Retinal pigment epithelial cell (primary cell): ENCODE measurements around the gene PTPRN2.

ENCODE experiments used
- DNase-seq: peaks from one replicate; pipeline ENCODE4 v3.0.0-alpha.2; 2010; ENCODE audit warnings: low read depth
- H3K4me3 ChIP-seq: 2 replicates; pipeline ENCODE4 v1.5.1; 2011; ENCODE audit warnings: mild to moderate bottlenecking, low read length, control low read depth, moderate library complexity
- TF ChIP-seq, protein P1 (sequence below): conservative IDR thresholded peaks from 2 replicates; pipeline ENCODE4 v1.5.1; 2011; ENCODE audit warnings: low read depth, low read length, control low read depth, inconsistent platforms

Gene PTPRN2

DNA sequence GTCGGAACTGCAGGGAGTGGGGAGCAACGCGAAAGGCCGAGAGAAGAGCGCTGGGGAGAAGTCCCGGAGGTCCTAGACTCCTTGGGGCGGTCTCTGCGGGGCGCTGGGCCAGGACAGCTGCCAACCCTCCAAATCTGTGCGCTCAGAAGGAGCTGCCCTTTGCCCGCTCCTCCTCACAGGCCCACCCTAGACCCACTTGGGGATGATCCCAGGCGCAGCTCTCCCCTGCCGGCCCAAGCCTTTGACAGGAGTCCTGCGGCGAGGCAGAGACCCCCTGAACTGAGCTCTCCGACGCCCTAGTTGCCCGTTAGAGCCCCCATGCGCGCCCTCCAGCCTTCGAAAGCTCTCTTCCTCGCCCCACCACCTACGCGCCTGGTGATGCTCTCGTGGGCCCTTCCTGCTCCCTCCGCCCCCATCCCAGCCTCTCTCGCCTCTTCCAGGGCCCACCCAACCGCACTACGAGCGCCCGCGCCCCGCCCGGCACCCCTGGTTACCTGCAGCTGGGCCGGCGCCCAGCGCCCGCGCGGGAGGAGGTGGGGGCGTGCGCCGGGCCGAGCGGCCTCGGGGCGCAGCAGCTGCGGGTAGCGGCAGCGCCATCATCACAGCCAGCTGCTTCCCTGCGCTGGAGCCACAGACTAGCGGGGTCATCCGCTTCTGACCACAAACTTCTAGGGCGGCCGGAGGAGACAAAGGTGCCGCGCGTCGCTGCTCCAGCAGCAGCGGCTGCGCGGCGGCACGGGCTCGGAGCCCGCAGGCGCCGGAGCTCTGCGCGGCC is 897.4 kb downstream of the PTPRN2 start:
- no peak overlapping the region for H3K4me3 ChIP-seq
- TF ChIP-seq, protein P1, sequence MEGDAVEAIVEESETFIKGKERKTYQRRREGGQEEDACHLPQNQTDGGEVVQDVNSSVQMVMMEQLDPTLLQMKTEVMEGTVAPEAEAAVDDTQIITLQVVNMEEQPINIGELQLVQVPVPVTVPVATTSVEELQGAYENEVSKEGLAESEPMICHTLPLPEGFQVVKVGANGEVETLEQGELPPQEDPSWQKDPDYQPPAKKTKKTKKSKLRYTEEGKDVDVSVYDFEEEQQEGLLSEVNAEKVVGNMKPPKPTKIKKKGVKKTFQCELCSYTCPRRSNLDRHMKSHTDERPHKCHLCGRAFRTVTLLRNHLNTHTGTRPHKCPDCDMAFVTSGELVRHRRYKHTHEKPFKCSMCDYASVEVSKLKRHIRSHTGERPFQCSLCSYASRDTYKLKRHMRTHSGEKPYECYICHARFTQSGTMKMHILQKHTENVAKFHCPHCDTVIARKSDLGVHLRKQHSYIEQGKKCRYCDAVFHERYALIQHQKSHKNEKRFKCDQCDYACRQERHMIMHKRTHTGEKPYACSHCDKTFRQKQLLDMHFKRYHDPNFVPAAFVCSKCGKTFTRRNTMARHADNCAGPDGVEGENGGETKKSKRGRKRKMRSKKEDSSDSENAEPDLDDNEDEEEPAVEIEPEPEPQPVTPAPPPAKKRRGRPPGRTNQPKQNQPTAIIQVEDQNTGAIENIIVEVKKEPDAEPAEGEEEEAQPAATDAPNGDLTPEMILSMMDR = no peak
- no peak for DNase-seq

DNA sequence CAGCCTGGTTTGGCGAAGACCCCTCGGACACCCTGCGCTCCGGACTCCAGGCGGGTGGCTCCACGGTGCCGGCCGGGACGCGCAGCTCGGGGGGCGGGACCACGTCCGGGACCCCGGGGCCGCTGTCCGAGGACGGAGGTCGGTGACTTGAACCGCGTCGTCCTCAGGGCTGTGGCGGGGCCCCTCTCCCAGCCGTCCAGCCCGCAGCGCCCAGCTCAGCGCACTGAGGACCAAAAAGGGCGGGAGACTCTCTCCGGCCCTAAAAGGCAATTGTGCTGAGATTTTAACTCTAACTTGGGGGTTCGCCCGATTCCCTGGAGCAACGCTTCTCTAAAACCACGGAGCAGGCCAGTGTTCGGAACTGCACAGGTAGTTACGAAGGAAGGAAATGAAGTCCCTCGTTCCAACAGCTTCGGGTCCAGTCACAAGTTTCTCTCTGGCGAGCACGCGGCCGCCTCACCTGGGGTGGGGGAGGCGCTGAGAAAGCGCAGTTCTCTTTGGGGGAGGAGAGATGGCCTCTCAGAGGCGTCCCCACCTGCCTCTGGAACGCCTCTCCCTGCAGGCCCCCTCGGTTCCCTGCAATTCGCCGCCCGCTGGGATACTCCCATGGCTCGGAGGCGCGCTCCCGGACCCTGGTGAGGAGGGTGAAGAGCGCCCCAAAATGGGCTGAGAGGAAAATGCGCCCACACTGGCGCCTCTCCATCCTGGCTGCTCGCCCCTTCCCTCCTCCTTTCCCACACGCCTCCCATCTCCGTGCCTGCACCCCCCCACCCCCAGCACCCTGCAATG is 898.2 kb downstream of the PTPRN2 start:
- H3K4me3 ChIP-seq = no peak overlapping the region
- no peak for DNase-seq
- TF ChIP-seq, protein P1 = no peak

DNA sequence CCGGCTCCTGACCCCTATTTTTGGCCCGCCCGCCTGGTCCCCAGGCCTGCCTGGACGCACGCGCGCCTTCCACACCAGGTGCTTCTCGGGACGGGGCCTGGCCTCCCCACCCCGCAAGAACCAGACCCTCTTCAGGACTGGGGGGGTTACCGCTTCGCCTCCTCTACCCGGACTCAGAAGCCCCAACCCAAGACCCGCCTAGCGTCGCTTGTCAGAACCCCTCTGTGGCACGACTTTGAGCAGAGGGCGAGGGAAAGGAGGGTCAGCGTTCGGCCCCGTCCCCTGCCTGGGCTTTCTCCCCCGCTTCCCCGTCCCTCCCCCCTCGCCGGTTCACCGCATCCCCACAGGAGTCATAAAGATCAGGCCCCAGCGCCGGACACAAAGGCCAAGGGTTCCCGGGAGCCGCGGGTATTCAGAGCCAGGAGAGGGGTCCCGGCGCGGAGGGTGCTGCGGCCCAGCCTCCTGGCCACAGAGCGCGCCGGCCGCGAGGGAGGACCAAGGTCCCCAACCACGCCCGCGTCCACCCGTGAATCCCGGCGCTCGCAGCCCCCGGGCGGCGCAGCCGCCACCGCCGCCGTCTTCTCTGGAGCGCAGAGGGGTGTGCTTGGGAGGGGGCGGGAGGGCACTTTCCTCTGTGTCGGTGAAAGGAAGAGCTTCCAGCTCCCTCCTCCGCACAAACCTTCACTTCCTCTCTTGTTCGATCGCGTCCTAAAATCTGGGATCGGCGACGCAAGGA is 898.9 kb downstream of the PTPRN2 start:
- no peak overlapping the region for H3K4me3 ChIP-seq
- no peak for DNase-seq
- TF ChIP-seq, protein P1 = no peak

DNA sequence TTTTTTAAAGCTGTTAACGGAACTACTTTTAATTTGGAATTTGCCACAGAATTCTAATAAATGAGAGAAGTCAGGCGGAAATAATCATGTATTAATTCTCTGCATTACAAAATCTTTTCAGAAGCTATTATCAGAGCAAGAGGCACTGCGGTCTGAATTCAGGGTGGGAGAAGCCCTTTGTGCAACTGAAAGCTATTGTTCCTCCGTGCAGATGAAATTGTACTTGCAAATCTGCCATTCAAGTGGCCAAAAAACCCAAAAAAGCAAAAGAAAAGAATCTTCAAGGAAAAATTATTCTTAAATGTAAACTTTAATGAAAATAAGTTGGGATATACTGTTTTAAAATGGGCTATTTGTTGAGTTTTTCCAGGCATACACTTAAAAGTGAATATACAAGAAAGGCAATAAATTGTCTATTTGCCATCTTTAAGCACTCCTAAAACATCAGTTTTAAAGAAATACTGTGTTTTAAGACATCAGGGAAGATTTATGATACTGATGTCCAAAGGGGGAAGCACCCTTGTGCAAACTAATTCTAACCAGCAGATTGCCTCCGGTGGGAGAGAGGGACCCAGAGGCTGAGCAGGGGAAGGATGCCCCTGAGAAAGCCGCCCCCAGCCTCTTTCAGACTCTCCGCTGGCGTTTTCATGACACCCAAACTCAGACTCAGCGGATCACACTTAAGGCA is 899.6 kb downstream of the PTPRN2 start:
- TF ChIP-seq, protein P1 = no peak
- no peak overlapping the region for H3K4me3 ChIP-seq
- no peak for DNase-seq

DNA sequence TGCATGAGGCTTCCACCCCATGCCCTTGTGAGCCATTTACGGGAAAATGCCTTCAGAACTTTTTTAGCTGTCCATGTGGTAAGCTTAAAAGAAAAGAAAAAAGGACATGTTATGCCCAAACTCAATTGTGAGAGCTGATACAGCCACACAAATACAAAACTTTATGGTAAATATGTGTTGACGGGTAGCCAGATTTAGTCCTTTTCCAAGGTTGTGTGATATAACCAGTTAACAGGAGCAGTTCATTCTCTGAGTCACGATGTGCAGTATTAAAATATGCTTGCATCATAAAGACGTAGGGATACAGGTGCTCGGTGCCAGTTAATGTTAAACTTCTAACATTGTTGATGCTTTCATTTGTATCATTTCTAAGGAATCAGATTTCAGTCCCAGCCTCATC is 900.5 kb downstream of the PTPRN2 start:
- no peak for DNase-seq
- no peak overlapping the region for H3K4me3 ChIP-seq
- TF ChIP-seq, protein P1 = no peak

DNA sequence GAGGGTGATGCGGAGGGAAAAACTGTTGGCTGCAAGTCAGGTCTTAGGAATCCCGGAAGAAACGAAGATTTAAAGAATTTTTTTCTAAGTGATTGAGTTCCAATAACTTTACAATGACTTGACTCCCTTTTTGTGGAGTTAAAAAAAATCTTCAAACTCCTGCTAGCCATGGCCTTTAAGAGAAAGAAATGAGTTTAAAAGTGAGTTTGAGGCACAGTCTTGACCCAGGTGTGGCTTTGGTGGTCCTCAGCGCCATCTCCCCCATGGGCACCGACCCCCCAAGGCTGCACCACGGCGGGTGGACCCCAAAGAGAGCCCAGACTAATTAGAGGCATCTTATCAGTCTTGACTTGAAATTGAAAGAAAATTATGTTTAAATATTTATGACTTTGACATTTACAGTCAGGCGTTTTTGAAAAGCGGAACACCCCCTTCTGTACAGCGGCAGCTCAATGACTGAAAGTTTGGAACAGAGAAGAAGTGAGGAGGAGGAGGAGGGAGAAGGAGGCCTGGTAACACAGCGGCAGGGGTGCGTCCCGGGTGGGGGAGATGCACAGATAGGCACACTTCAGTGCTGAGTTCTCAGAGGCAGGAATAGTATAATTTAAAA is 901.2 kb downstream of the PTPRN2 start:
- TF ChIP-seq, protein P1 = no peak
- H3K4me3 ChIP-seq = no peak overlapping the region
- no peak for DNase-seq
